B cell (primary cell): ENCODE data around the gene LSM7. TPM values are rescaled to one million over a fixed set of nuclear protein-coding genes. Genes with fewer than 3 reads are reported as not detected.

Experiments
- ATAC-seq: fragments of 200-7000 bp; cut with Tn5 transposase; one replicate; pipeline ENCODE4 v1.10.0; 2021; ENCODE audit warnings: low read depth, mild to moderate bottlenecking, moderate number of reproducible peaks, moderate library complexity
- CTCF ChIA-PET: fragments of 350-600 bp; sonication (Branson Sonifier 250); formaldehyde crosslinking; loops from one replicate; lab custom pipeline; 2021; ENCODE audit warnings: antibody characterized with exemption, inconsistent platforms; lab: Charles Lee
- POLR2A ChIA-PET: fragments of 350-600 bp; sonication (Branson Sonifier 250); formaldehyde crosslinking; loops from one replicate; lab custom pipeline; 2021; ENCODE audit warnings: antibody characterized with exemption; lab: Charles Lee
- DNase-seq: peaks from one replicate; pipeline ENCODE4 v3.0.0; 2013
- H2AFZ ChIP-seq: 2 replicates; pipeline ENCODE4 v1.6.1; 2012; ENCODE audit warnings: mild to moderate bottlenecking, low read depth, low read length; ENCODE audit not compliant: insufficient read depth, poor library complexity, severe bottlenecking
- H3K27ac ChIP-seq, 2 donors: 1 replicate in 1 of 2; 2 replicates in 1 of 2; pipeline ENCODE4 v1.5.1; 2012 to 2013; ENCODE audit warnings: low read length in 2 of 2, mild to moderate bottlenecking in 2 of 2, moderate library complexity in 1 of 2
- H3K27me3 ChIP-seq, 4 experiments: fragments of 200-600 bp in 1 of 4; sonication (generic) in 1 of 4; replicated peaks in 1 of 4; 1 replicate in 2 of 4; 2 replicates in 2 of 4; pipeline versions ENCODE4 v1.6.1 to v1.7.0; 2013 to 2016; ENCODE audit warnings: low read length in 3 of 4, mild to moderate bottlenecking in 2 of 4, mixed read lengths in 1 of 4, moderate library complexity in 1 of 4; ENCODE audit not compliant: insufficient read depth in 4 of 4, control insufficient read depth in 3 of 4; ENCODE audit errors: control extremely low read depth in 1 of 4
- H3K36me3 ChIP-seq, 2 experiments: replicated peaks in 1 of 2; 1 replicate in 1 of 2; 2 replicates in 1 of 2; pipeline versions ENCODE4 v1.6.1 to v1.7.1; 2013; ENCODE audit warnings: low read length in 1 of 2; ENCODE audit not compliant: insufficient read depth in 2 of 2, control insufficient read depth in 1 of 2; ENCODE audit errors: control extremely low read depth in 1 of 2, extremely low read depth in 1 of 2
- H3K4me1 ChIP-seq, 2 donors: fragments of 200-600 bp in 1 of 2; sonication (generic) in 1 of 2; 1 replicate in 1 of 2; 2 replicates in 1 of 2; pipeline versions ENCODE4 v1.5.1 to v1.6.1; 2013 to 2017; ENCODE audit warnings: low read length in 2 of 2; ENCODE audit not compliant: control insufficient read depth in 2 of 2, insufficient read depth in 2 of 2
- H3K4me2 ChIP-seq: replicated peaks from 2 replicates; pipeline ENCODE3; 2012; ENCODE audit warnings: mild to moderate bottlenecking, low read depth, low read length; ENCODE audit not compliant: poor library complexity, severe bottlenecking
- H3K4me3 ChIP-seq, 5 experiments: fragments of 200-600 bp in 1 of 5; sonication (generic) in 1 of 5; 1 replicate in 3 of 5; 2 replicates in 2 of 5; pipeline versions ENCODE4 v1.5.1 to v1.7.0; 2011 to 2016; ENCODE audit warnings: low read length in 4 of 5, mild to moderate bottlenecking in 4 of 5, low read depth in 2 of 5, control low read depth in 1 of 5, moderate library complexity in 1 of 5; ENCODE audit not compliant: insufficient read depth in 1 of 5; ENCODE audit errors: control extremely low read depth in 1 of 5, extremely low read depth in 1 of 5
- H3K79me2 ChIP-seq: fragments of 200-600 bp; sonication (generic); one replicate; pipeline ENCODE4 v1.6.0; 2016; ENCODE audit warnings: low read length; ENCODE audit not compliant: control insufficient read depth, insufficient read depth
- H3K9ac ChIP-seq: fragments of 200-600 bp; sonication (generic); 2 replicates; pipeline ENCODE4 v1.6.1; 2017; ENCODE audit warnings: mild to moderate bottlenecking, low read length, moderate library complexity
- H3K9me3 ChIP-seq, 3 donors: one replicate each; pipeline versions ENCODE4 v1.6.1 to v1.7.1; 2013; ENCODE audit warnings: low read length in 2 of 3; ENCODE audit not compliant: control insufficient read depth in 2 of 3, insufficient read depth in 1 of 3; ENCODE audit errors: control extremely low read depth in 1 of 3
- H4K20me1 ChIP-seq: 2 replicates; pipeline ENCODE4 v1.6.0; 2012; ENCODE audit warnings: mild to moderate bottlenecking, low read length; ENCODE audit not compliant: insufficient read depth, control insufficient read depth, poor library complexity, severe bottlenecking
- H3K27ac Mint-ChIP-seq: one replicate; pipeline ENCODE4 v1.8.0; 2021; ENCODE audit warnings: mixed read lengths
- H3K27me3 Mint-ChIP-seq: one replicate; pipeline ENCODE4 v1.8.0; 2021; ENCODE audit warnings: mixed read lengths
- H3K4me1 Mint-ChIP-seq: one replicate; pipeline ENCODE4 v1.8.0; 2021; ENCODE audit warnings: mixed read lengths
- H3K4me3 Mint-ChIP-seq: one replicate; pipeline ENCODE4 v1.8.0; 2021; ENCODE audit warnings: mixed read lengths
- H3K9me3 Mint-ChIP-seq: one replicate; pipeline ENCODE4 v1.8.0; 2022; ENCODE audit warnings: mixed read lengths; ENCODE audit not compliant: insufficient read depth
- CTCF ChIP-seq: fragments of 200-600 bp; IDR thresholded peaks from one replicate; pipeline ENCODE4 v1.8.0; 2022; ENCODE audit warnings: antibody characterized with exemption, mild to moderate bottlenecking
- EZH2 ChIP-seq: IDR thresholded peaks from 2 replicates; pipeline ENCODE4 v1.6.1; 2012; ENCODE audit warnings: borderline replicate concordance, low read depth, mild to moderate bottlenecking, moderate library complexity, low read length; ENCODE audit not compliant: insufficient read depth, poor library complexity, severe bottlenecking
- WGBS: methylation state at CpG from one replicate; pipeline ENCODE4 v1.1.5; 2013; ENCODE audit warnings: missing lambda C conversion rate; ENCODE audit not compliant: insufficient coverage; 5-methylcytosine and 5-hydroxymethylcytosine counted together
- intact Hi-C: fragments of 100-400 bp; cut with micrococcal nuclease; formaldehyde crosslinking; loops from one replicate; pipeline ENCODE4 v1.10.0; 2022
- polyA plus RNA-seq: library from polyadenylated mRNA; depleted of rRNA; stranded (reverse); fragments of >200 nt; gene quantifications from 2 replicates; pipeline ENCODE4 v1.2.3, GENCODE V29; 2012
- total RNA-seq, 2 donors: library from RNA; stranded (reverse); fragments of 120-200 nt in 1 of 2; gene quantifications; 1 replicate in 1 of 2; 2 replicates in 1 of 2; pipeline versions ENCODE4 v1.2.3 to v1.2.4, GENCODE V29; 2013 to 2022

Gene LSM7
- total and polyA plus RNA-seq, 2 donors (not counting 1 experiment from before 2014, with no cell fraction given) = 201 to 820 TPM

- no peaks in the 10 kb centered on the region for H3K27me3 ChIP-seq
- ChIA-PET POLR2A (interaction anchor here (0.6 to 3.4 kb wide), 15 partner anchors 8 to 439 kb away, joined by 3 to 65 read pairs (median 5); no protein-coding TSS in a partner anchor), CTCF (interaction anchor here (0.6 to 3.2 kb wide), 15 partner anchors 9 to 328 kb away, joined by 3 to 30 read pairs (median 5); partner anchors contain the start of gene PLEKHJ1)
- no peaks in the 10 kb centered on the region for H3K9me3 ChIP-seq
- peaks cover 46 to 62% of the 10 kb centered on the region in 2 donors for H3K4me1 ChIP-seq
- peaks cover 60% of the 10 kb centered on the region for H3K79me2 ChIP-seq
- peak; percentile 69 for ATAC-seq
- WGBS = under 1% methylated on average over 74 of the region's 74 CpGs
- H2AFZ ChIP-seq = peak overlapping the region; percentile 50
- peak overlapping the region; percentile 30 to 82 (median 71) for H3K4me3 ChIP-seq
- DNase-seq = peak; percentile 92
- Mint-ChIP-seq H3K4me3 (peak overlapping the region; percentile 97), H3K27me3 (no peaks in the 10 kb centered on the region), H3K4me1 (peaks cover 51% of the 10 kb centered on the region), H3K27ac (peak overlapping the region; percentile 87), H3K9me3 (no peaks in the 10 kb centered on the region)
- intact Hi-C loops = loop anchor here (1.0 to 5.0 kb wide), 3 partner anchors 15 to 42 kb away; no protein-coding TSS in a partner anchor
- H3K36me3 ChIP-seq = peaks cover 0 to 14% of the 10 kb centered on the region in 2 experiments
- peak overlapping the region; percentile 82 for H3K4me2 ChIP-seq
- peak overlapping the region; percentile 69 for H3K9ac ChIP-seq
- H3K27ac ChIP-seq = peak overlapping the region; percentile 75 to 81
- H4K20me1 ChIP-seq = peaks cover 41% of the 10 kb centered on the region
- TF ChIP-seq EZH2 (no peak), CTCF (no peak)
Observed at GRCh38 chr19:2289714-2290435, 38.5 kb downstream of the LSM7 start.
